SU-DHL-6 (cell line): ENCODE measurements around the gene GJB1.

Experiments
- H2AFZ ChIP-seq: fragments of 200-600 bp; sonication (generic); 2 replicates; pipeline ENCODE4 v1.6.1; 2014; ENCODE audit warnings: low read depth, mild to moderate bottlenecking, moderate library complexity, mixed read lengths, antibody characterized with exemption, low read length; ENCODE audit not compliant: severe bottlenecking
- H3F3A ChIP-seq: fragments of 200-600 bp; shearing (Covaris generic); 2 replicates; pipeline ENCODE4 v1.6.0; 2016; ENCODE audit warnings: antibody characterized with exemption, mild to moderate bottlenecking; ENCODE audit not compliant: insufficient read depth
- H3K27ac ChIP-seq: fragments of 200-600 bp; sonication (generic); 2 replicates; pipeline ENCODE4 v1.5.1; 2016; ENCODE audit warnings: low read depth, mild to moderate bottlenecking, low read length, moderate library complexity, mixed read lengths
- H3K27me3 ChIP-seq: fragments of 200-600 bp; sonication (generic), shearing (Covaris generic); 2 replicates; pipeline ENCODE4 v1.6.0; 2014; ENCODE audit warnings: mild to moderate bottlenecking, low read length
- H3K36me3 ChIP-seq: fragments of 200-600 bp; sonication (generic); 2 replicates; pipeline ENCODE4 v1.6.1; 2014; ENCODE audit warnings: mild to moderate bottlenecking, low read length, mixed read lengths
- H3K4me2 ChIP-seq: fragments of 300-600, 200-600 bp; shearing (Covaris generic), sonication (generic); 2 replicates; pipeline ENCODE4 v1.6.0; 2014; ENCODE audit warnings: low read length, low read depth, mild to moderate bottlenecking; ENCODE audit not compliant: poor library complexity, severe bottlenecking
- H3K4me3 ChIP-seq: fragments of 200-600 bp; sonication (generic); 2 replicates; pipeline ENCODE4 v1.5.1; 2014; ENCODE audit warnings: antibody characterized with exemption, low read length, mild to moderate bottlenecking, mixed read lengths; ENCODE audit not compliant: insufficient read depth, poor library complexity, severe bottlenecking
- H3K79me2 ChIP-seq: fragments of 200-600 bp; sonication (generic); 2 replicates; pipeline ENCODE4 v1.6.1; 2014; ENCODE audit warnings: mild to moderate bottlenecking, low read length, moderate library complexity; ENCODE audit not compliant: insufficient read depth
- H3K9ac ChIP-seq: fragments of 200-600 bp; sonication (generic); 2 replicates; pipeline ENCODE4 v1.7.0; 2014; ENCODE audit warnings: mild to moderate bottlenecking, low read length
- H3K9me2 ChIP-seq: fragments of 200-600 bp; sonication (generic); replicated peaks from 2 replicates; pipeline ENCODE4 v1.6.1; 2014; ENCODE audit warnings: low read length; ENCODE audit not compliant: insufficient read depth
- H3K9me3 ChIP-seq: fragments of 200-600 bp; sonication (generic); 2 replicates; pipeline ENCODE4 v1.6.1; 2014; ENCODE audit warnings: low read length, mixed read lengths; ENCODE audit not compliant: insufficient read depth
- H4K20me1 ChIP-seq: fragments of 200-600 bp; sonication (generic); 2 replicates; pipeline ENCODE4 v1.6.1; 2014; ENCODE audit warnings: low read depth, mild to moderate bottlenecking, antibody characterized with exemption, low read length, moderate library complexity, mixed read lengths
- CTCF ChIP-seq: fragments of 200-600 bp; sonication (generic); IDR thresholded peaks from one replicate; pipeline ENCODE4 v1.5.1; 2017; ENCODE audit warnings: antibody characterized with exemption, mild to moderate bottlenecking, low read length, moderate library complexity; ENCODE audit not compliant: insufficient read depth, poor library complexity, severe bottlenecking
- EZH2phosphoT487 ChIP-seq: fragments of 200-600 bp; sonication (generic), shearing (Covaris generic); conservative IDR thresholded peaks from 2 replicates; pipeline ENCODE4 v1.6.1; 2018; ENCODE audit warnings: mild to moderate bottlenecking, antibody characterized with exemption, low read length, moderate library complexity, mixed read lengths

GJB1 gene

GRCh38 chrX:71217298-71217697, 5.7 kb upstream of the GJB1 start:
- no peak for TF ChIP-seq EZH2phosphoT487
- no peak for TF ChIP-seq CTCF
- Histone ChIP-seq H3K27ac (no peak overlapping the region), H3K9ac (no peak overlapping the region), H3K4me3 (no peak overlapping the region), H3K36me3 (no peaks in the 10 kb centered on the region), H3K9me3 (no peaks in the 10 kb centered on the region), H2AFZ (no peak overlapping the region), H3F3A (no peaks in the 10 kb centered on the region), H3K9me2 (no peaks in the 10 kb centered on the region), H3K4me2 (no peak overlapping the region), H3K27me3 (no peaks in the 10 kb centered on the region), H3K79me2 (no peaks in the 10 kb centered on the region), H4K20me1 (no peaks in the 10 kb centered on the region)

GRCh38 chrX:71221145-71221544, 1.9 kb upstream of the GJB1 start:
- Histone ChIP-seq H3K4me3 (no peak overlapping the region), H3F3A (no peaks in the 10 kb centered on the region), H3K27ac (no peak overlapping the region), H4K20me1 (no peaks in the 10 kb centered on the region), H2AFZ (no peak overlapping the region), H3K27me3 (no peaks in the 10 kb centered on the region), H3K9ac (no peak overlapping the region), H3K9me3 (no peaks in the 10 kb centered on the region), H3K36me3 (no peaks in the 10 kb centered on the region), H3K79me2 (no peaks in the 10 kb centered on the region), H3K9me2 (no peaks in the 10 kb centered on the region), H3K4me2 (no peak overlapping the region)
- TF ChIP-seq EZH2phosphoT487 (no peak), CTCF (no peak)

GRCh38 chrX:71224098-71224708, 1.2 kb downstream of the GJB1 start:
- Histone ChIP-seq H3K4me3 (no peak overlapping the region), H3F3A (no peaks in the 10 kb centered on the region)

More at GRCh38 chrX:71224098-71224708, 1.2 kb downstream of the GJB1 start:
- no peaks in the 10 kb centered on the region for H3K27me3 ChIP-seq
- H3K79me2 ChIP-seq: no peaks in the 10 kb centered on the region
- H3K36me3 ChIP-seq: no peaks in the 10 kb centered on the region
- no peaks in the 10 kb centered on the region for H3K9me2 ChIP-seq
- H4K20me1 ChIP-seq: no peaks in the 10 kb centered on the region
- no peak overlapping the region for H3K4me2 ChIP-seq
- H3K9me3 ChIP-seq: no peaks in the 10 kb centered on the region
- no peak overlapping the region for H3K9ac ChIP-seq
- no peak overlapping the region for H3K27ac ChIP-seq
- TF ChIP-seq CTCF (no peak), EZH2phosphoT487 (no peak)
- no peak overlapping the region for H2AFZ ChIP-seq
